Measurements from ENCODE around the gene GSTP1.

DNA sequence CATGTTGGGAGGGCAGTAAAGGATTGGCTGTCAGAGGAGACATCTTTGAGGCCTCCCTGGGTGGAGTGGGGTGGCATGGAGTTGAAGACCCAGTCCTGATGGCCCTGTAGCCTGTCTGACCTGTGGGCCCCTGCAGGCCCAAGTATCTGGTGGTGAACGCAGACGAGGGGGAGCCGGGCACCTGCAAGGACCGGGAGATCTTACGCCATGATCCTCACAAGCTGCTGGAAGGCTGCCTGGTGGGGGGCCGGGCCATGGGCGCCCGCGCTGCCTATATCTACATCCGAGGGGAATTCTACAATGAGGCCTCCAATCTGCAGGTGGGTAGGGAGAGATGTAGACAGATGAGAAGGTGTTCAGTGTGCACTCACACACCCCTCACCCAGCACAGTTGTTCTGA lies 25.7 kb downstream of the GSTP1 start:
- TF ChIP-seq, protein P1, sequence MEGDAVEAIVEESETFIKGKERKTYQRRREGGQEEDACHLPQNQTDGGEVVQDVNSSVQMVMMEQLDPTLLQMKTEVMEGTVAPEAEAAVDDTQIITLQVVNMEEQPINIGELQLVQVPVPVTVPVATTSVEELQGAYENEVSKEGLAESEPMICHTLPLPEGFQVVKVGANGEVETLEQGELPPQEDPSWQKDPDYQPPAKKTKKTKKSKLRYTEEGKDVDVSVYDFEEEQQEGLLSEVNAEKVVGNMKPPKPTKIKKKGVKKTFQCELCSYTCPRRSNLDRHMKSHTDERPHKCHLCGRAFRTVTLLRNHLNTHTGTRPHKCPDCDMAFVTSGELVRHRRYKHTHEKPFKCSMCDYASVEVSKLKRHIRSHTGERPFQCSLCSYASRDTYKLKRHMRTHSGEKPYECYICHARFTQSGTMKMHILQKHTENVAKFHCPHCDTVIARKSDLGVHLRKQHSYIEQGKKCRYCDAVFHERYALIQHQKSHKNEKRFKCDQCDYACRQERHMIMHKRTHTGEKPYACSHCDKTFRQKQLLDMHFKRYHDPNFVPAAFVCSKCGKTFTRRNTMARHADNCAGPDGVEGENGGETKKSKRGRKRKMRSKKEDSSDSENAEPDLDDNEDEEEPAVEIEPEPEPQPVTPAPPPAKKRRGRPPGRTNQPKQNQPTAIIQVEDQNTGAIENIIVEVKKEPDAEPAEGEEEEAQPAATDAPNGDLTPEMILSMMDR (IDR thresholded peaks at IDR 0.05), result no peak
- TF ChIP-seq POLR2A (IDR thresholded peaks at IDR 0.05), result no peak

Data from uterus (tissue), 2 donors.